ENCODE data around the gene PPM1F. TPM values are rescaled to one million over a fixed set of nuclear protein-coding genes. Genes with fewer than 3 reads are reported as not detected.

PPM1F gene
- total RNA-seq, 1 donor from 2014 or later = 26.2 TPM

DNA sequence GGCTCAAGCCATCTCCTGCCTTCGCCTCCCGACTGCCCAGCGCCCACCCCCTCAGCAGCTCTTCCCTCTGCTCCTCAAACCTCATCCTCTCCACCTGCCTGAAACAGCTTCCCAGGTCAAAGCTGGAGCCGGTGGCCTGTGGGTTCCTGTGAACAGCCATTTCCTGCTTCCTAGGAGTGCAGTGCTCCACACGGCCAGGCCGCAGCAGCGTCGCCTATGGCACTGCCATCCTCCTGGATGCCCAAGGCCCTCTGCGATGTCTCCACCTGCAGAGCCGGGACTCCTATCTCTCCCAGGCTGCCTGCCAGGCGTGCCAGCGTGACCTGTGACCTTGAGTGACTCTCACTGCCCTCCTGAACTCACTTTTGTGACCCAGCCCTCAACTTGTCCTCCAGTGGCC is 24.6 kb downstream of the PPM1F start:
- no peak overlapping the region for H3K4me3 Mint-ChIP-seq (ENCODE audit: unreplicated experiment)
- no peaks in the 10 kb centered on the region for H3K27me3 Mint-ChIP-seq (ENCODE audit: low read depth)
- peaks cover 11% of the 10 kb centered on the region for H3K36me3 Mint-ChIP-seq (ENCODE audit: low read depth)
- TF ChIP-seq, protein P1, sequence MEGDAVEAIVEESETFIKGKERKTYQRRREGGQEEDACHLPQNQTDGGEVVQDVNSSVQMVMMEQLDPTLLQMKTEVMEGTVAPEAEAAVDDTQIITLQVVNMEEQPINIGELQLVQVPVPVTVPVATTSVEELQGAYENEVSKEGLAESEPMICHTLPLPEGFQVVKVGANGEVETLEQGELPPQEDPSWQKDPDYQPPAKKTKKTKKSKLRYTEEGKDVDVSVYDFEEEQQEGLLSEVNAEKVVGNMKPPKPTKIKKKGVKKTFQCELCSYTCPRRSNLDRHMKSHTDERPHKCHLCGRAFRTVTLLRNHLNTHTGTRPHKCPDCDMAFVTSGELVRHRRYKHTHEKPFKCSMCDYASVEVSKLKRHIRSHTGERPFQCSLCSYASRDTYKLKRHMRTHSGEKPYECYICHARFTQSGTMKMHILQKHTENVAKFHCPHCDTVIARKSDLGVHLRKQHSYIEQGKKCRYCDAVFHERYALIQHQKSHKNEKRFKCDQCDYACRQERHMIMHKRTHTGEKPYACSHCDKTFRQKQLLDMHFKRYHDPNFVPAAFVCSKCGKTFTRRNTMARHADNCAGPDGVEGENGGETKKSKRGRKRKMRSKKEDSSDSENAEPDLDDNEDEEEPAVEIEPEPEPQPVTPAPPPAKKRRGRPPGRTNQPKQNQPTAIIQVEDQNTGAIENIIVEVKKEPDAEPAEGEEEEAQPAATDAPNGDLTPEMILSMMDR (IDR thresholded peaks at IDR 0.05) = no peak
- no peaks in the 10 kb centered on the region for H3K9me3 Mint-ChIP-seq (ENCODE audit: low read depth)
- H3K4me1 Mint-ChIP-seq (ENCODE audit: low read depth) = peaks cover 2% of the 10 kb centered on the region
- no peak for DNase-seq (ENCODE audit: low spot score)
- H3K27ac Mint-ChIP-seq (ENCODE audit: unreplicated experiment) = no peak overlapping the region

DNA sequence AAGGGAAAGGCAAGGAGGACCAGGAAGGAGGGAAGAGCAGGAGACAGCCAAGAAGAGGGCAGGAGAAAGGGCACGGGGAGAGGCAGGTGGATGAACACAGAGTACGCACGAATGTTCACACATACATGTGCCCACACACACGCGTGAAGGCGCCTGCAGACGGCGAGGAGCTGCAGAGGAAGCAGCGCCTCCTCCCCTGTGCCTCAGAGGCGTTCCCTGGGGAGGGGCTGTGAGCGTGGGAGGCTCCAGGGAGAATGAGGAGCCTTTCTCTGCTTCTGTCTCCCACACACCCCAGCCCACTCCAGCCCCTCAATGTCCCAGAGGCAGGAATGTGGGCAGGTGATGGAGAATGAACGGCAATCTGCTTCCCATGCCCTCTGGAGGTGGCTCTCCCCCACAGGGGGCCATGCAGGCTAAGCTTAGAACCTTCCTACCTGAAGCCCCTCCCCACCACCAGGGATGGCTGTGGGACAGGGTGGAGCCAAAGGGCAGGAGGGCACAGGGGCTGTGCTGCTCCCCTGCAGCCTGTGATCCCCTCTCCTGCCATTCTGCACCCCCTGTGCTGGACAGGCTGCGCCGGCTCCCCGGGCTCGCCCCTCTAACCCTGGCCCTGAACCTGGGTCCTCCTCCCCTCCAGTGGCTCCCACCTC is 25.3 kb downstream of the PPM1F start:
- no peak for DNase-seq (ENCODE audit: low spot score)
- Mint-ChIP-seq H3K9me3 (ENCODE audit: low read depth) (no peaks in the 10 kb centered on the region), H3K4me1 (ENCODE audit: low read depth) (peaks cover 2% of the 10 kb centered on the region), H3K36me3 (ENCODE audit: low read depth) (peaks cover 11% of the 10 kb centered on the region), H3K27me3 (ENCODE audit: low read depth) (no peaks in the 10 kb centered on the region), H3K27ac (ENCODE audit: unreplicated experiment) (no peak overlapping the region), H3K4me3 (ENCODE audit: unreplicated experiment) (no peak overlapping the region)
- TF ChIP-seq, protein P1 (IDR thresholded peaks at IDR 0.05) = no peak

DNA sequence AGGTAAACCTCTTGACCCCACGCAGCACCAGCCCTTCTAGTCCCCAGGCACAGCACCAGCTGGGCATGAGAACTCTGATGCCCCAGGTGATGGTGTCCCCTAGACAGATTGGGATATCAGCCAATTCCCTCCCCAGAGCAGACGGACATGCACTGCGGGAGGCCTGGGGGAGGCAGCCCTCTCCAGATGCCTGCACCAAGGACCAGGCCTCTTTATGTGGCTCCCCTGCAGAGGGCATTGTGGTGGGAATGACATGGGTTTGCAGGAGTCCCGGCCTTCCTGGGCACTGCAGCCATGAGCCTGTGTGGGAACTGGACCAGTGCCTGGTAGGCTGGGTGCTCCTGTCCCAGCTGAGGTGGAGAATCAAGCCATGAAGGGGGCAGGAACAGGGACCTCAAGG is 25.9 kb downstream of the PPM1F start:
- Mint-ChIP-seq H3K27ac (ENCODE audit: unreplicated experiment) (no peak overlapping the region), H3K4me3 (ENCODE audit: unreplicated experiment) (no peak overlapping the region), H3K4me1 (ENCODE audit: low read depth) (peaks cover 2% of the 10 kb centered on the region), H3K36me3 (ENCODE audit: low read depth) (peaks cover 11% of the 10 kb centered on the region), H3K27me3 (ENCODE audit: low read depth) (no peaks in the 10 kb centered on the region), H3K9me3 (ENCODE audit: low read depth) (no peaks in the 10 kb centered on the region)
- TF ChIP-seq, protein P1 (IDR thresholded peaks at IDR 0.05) = no peak
- DNase-seq (ENCODE audit: low spot score) = no peak

DNA sequence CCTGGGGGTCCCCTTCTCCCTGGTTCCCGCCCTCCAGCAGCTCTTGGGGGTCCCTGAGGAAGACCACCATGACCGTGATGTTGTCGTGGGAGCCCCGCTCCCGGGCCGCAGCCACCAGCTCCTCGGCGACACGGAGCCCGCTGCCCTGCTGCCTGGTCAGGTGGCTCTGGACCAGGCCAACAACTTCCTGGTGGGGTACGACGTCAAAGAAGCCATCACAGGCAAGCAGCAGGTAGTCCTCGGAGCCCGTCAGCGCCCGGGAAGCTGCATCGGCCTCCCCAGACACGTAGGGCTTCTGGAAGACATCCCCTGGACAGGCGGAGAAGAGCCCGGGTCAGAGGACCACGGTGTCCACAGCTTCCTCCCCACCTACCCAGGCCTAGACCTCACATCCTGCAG is 29.5 kb downstream of the PPM1F start:
- Mint-ChIP-seq H3K27ac (ENCODE audit: unreplicated experiment) (no peak overlapping the region), H3K4me1 (ENCODE audit: low read depth) (peaks cover 2% of the 10 kb centered on the region), H3K4me3 (ENCODE audit: unreplicated experiment) (no peak overlapping the region), H3K9me3 (ENCODE audit: low read depth) (no peaks in the 10 kb centered on the region), H3K27me3 (ENCODE audit: low read depth) (no peaks in the 10 kb centered on the region), H3K36me3 (ENCODE audit: low read depth) (no peaks in the 10 kb centered on the region)
- TF ChIP-seq, protein P1 (IDR thresholded peaks at IDR 0.05) = no peak
- DNase-seq (ENCODE audit: low spot score) = no peak

DNA sequence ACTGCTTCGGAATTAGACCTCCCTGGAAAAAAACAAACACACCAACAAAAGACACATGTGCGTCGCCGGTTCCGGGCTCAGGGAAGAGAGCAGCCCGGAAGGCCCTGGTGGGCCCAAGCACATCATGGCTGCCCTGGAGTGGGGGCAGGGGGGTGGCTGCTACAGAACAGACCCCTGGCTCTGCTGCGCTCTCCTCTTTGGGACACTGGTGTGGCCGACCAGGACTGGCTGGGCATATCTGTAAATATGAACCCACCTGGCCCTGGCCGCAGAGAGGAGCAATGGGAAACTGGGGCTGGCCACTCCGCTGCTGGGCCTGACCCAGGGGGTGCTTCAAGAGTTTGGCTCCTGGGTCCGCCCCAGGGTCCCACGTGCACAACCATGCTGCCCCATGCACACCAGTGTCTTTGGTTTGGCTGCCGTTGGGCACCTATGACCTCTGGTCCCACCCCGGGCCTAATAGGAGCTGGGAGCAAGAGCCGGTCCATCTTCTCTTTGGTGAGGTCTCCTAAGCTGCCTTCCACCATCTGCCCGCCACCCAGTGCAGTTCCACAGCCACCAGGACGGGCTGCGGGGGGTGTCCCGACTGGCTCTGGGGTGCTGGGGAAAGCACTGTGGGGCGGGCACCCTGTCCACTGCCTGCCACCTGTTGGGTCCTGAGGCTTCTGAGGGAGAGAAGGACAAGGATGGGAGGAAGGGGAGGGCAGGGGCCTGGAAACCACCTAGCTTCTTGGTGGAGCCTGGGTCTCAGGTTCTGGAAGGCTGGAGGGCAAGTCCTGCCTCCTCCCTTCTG is 30.1 kb downstream of the PPM1F start:
- peaks cover 2% of the 10 kb centered on the region for H3K4me1 Mint-ChIP-seq (ENCODE audit: low read depth)
- TF ChIP-seq, protein P1 (IDR thresholded peaks at IDR 0.05) = no peak
- no peaks in the 10 kb centered on the region for H3K36me3 Mint-ChIP-seq (ENCODE audit: low read depth)
- H3K27me3 Mint-ChIP-seq (ENCODE audit: low read depth) = no peaks in the 10 kb centered on the region
- DNase-seq (ENCODE audit: low spot score) = no peak
- H3K27ac Mint-ChIP-seq (ENCODE audit: unreplicated experiment) = no peak overlapping the region
- H3K4me3 Mint-ChIP-seq (ENCODE audit: unreplicated experiment) = no peak overlapping the region
- H3K9me3 Mint-ChIP-seq (ENCODE audit: low read depth) = no peaks in the 10 kb centered on the region
